Suprapubic skin (tissue), 4 donors: ENCODE results near the gene FOXRED2. TPM values are rescaled to one million over a fixed set of nuclear protein-coding genes. Genes with fewer than 3 reads are reported as not detected.

Experiments used
- DNase-seq, 2 donors: peaks; one replicate each; pipeline ENCODE4 v3.0.0-alpha.2; 2019; ENCODE audit warnings: low spot score in 2 of 2
- H3K27ac ChIP-seq: fragments of 200-600 bp; sonication (generic); one replicate; pipeline ENCODE4 v1.5.1; 2019
- H3K27me3 ChIP-seq: fragments of 200-600 bp; sonication (generic); one replicate; pipeline ENCODE4 v1.5.1; 2019
- H3K36me3 ChIP-seq: fragments of 200-600 bp; sonication (generic); one replicate; pipeline ENCODE4 v1.5.1; 2019
- H3K4me1 ChIP-seq: fragments of 200-600 bp; sonication (generic); one replicate; pipeline ENCODE4 v1.5.1; 2019
- H3K4me3 ChIP-seq: fragments of 200-600 bp; sonication (generic); one replicate; pipeline ENCODE4 v1.5.1; 2019; ENCODE audit warnings: mild to moderate bottlenecking
- H3K9me3 ChIP-seq: fragments of 200-600 bp; sonication (generic); one replicate; pipeline ENCODE4 v1.5.1; 2019
- EP300 ChIP-seq: sonication (generic); formaldehyde crosslinking; IDR thresholded peaks from one replicate; pipeline ENCODE4 v1.6.1; 2017; ENCODE audit warnings: antibody characterized with exemption
- POLR2A ChIP-seq, 2 donors: fragments of 450-650 bp; IDR thresholded peaks; one replicate each; pipeline ENCODE4 v1.6.1; 2017; ENCODE audit warnings: antibody characterized with exemption in 2 of 2, mild to moderate bottlenecking in 2 of 2, moderate library complexity in 2 of 2
- POLR2AphosphoS5 ChIP-seq, 3 donors: sonication (generic); formaldehyde crosslinking; IDR thresholded peaks; one replicate each; pipeline ENCODE4 v1.6.1; 2017; ENCODE audit warnings: antibody characterized with exemption in 3 of 3
- WGBS: methylation state at CpG from one replicate; pipeline ENCODE4 v1.1.5; 2018; 5-methylcytosine and 5-hydroxymethylcytosine counted together
- total RNA-seq, 4 donors: library from RNA; depleted of rRNA; stranded (reverse); fragments of >200 nt; gene quantifications; one replicate each; pipeline ENCODE4 v1.1.0, GENCODE V29; 2016
- TF ChIP-seq, protein P1 (sequence below), 2 donors: fragments of 200-600 bp in 1 of 2; fragments of 450-650 bp in 1 of 2; sonication (generic) in 1 of 2; IDR thresholded peaks; one replicate each; pipeline ENCODE4 v1.5.1; 2016 to 2019; ENCODE audit warnings: antibody characterized with exemption in 2 of 2, mild to moderate bottlenecking in 1 of 2, moderate library complexity in 1 of 2

The FOXRED2 gene
- total RNA-seq, 4 donors from 2014 or later, result 11.4 to 20.9 (median 14.0) TPM

DNA sequence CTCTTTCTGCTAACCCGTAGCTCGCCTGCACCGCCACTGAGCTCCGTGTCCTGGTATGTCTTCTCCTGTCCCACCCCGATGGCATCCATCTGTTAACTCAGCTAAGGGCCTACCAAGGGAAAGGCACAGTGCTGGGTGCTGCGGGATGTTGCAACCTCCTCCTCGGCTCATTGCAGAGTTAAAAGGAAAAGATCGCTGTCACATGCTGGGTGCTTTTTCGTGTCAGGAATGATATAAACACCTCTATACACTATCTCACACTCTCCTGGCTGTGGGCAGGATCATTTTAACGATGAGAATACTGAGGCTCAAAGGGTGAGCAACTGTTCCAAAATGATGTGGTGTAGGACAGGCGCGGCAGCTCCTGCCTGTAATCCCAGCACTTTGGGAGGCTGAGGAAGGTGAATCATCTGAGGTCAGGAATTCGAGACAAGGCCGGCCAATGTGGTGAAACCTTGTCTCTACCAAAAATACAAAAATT lies 35.5 kb downstream of the FOXRED2 start:
- Histone ChIP-seq H3K9me3 (no peaks in the 10 kb centered on the region), H3K4me3 (no peak overlapping the region)

GRCh38 chr22:36470994-36471331 lies 35.9 kb downstream of the FOXRED2 start:
- Histone ChIP-seq H3K27me3 (no peaks in the 10 kb centered on the region), H3K9me3 (no peaks in the 10 kb centered on the region), H3K36me3 (peaks cover 55% of the 10 kb centered on the region), H3K4me3 (no peak overlapping the region), H3K4me1 (peaks cover 39% of the 10 kb centered on the region), H3K27ac (peak overlapping the region; percentile 59)
- no peak for TF ChIP-seq POLR2AphosphoS5 (IDR thresholded peaks at IDR 0.05)
- peak; percentile 18 for TF ChIP-seq EP300
- DNase-seq, result no peak
- 57% methylated on average over 10 of the region's 10 CpGs for WGBS

More for the DNA sequence above, 35.5 kb downstream of the FOXRED2 start:
- Histone ChIP-seq H3K36me3 (peaks cover 59% of the 10 kb centered on the region), H3K4me1 (peaks cover 35% of the 10 kb centered on the region), H3K27ac (peak overlapping the region; percentile 59), H3K27me3 (no peaks in the 10 kb centered on the region)
- TF ChIP-seq POLR2A (IDR thresholded peaks at IDR 0.05), result no peak
- TF ChIP-seq, protein P1, sequence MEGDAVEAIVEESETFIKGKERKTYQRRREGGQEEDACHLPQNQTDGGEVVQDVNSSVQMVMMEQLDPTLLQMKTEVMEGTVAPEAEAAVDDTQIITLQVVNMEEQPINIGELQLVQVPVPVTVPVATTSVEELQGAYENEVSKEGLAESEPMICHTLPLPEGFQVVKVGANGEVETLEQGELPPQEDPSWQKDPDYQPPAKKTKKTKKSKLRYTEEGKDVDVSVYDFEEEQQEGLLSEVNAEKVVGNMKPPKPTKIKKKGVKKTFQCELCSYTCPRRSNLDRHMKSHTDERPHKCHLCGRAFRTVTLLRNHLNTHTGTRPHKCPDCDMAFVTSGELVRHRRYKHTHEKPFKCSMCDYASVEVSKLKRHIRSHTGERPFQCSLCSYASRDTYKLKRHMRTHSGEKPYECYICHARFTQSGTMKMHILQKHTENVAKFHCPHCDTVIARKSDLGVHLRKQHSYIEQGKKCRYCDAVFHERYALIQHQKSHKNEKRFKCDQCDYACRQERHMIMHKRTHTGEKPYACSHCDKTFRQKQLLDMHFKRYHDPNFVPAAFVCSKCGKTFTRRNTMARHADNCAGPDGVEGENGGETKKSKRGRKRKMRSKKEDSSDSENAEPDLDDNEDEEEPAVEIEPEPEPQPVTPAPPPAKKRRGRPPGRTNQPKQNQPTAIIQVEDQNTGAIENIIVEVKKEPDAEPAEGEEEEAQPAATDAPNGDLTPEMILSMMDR (IDR thresholded peaks at IDR 0.05), result no peak
- TF ChIP-seq POLR2AphosphoS5 (IDR thresholded peaks at IDR 0.05), result no peak
- no peak for TF ChIP-seq EP300
- WGBS, result 85% methylated on average over 14 of the region's 14 CpGs
- DNase-seq, result no peak

DNA sequence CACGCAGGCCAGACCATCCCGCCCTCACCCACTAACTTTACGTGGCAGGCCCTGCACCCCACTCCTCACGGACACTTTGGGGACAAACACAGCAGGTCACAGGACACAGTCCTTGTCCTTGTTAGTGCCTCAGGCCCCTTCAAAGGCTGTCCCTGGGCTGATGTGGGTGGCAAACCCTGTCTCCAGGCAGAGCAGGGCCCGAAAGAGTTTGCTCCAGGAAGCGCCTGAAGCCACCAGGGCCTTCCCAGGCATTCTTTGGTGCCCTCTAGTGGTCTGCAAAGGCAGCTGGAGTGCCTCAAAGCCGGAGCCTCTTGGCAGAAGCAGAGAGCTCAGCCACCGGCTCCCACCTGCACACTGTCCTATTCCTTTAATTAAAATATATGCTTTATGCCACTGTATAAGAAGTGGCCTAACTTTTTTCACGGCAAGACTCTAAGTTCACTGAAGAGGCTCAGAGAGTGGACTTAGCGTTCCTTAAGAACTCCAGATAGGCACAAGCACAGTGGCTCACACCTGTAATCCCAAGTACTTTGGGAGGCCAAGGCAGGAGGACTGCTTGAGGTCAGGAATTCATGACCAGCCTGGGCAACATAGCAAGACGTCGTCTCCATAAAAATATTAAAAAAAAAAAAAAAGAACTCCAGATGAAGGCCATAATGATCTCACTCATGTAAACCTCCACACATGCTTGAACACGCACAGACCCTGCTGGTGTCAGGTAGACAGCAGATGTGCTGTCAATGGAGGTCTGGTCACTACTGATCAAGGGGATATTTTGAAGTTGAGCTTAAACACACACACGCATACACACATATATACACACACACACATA lies 36.5 kb downstream of the FOXRED2 start:
- H3K27ac ChIP-seq, result peak overlapping the region; percentile 59
- H3K9me3 ChIP-seq, result no peaks in the 10 kb centered on the region
- 35% methylated on average over 13 of the region's 14 CpGs for WGBS
- H3K4me3 ChIP-seq, result no peak overlapping the region
- H3K27me3 ChIP-seq, result no peaks in the 10 kb centered on the region
- DNase-seq, result peak; percentile 83 to 88
- H3K4me1 ChIP-seq, result peaks cover 45% of the 10 kb centered on the region
- no peak for TF ChIP-seq POLR2A (IDR thresholded peaks at IDR 0.05)
- TF ChIP-seq EP300, result no peak
- no peak for TF ChIP-seq POLR2AphosphoS5 (IDR thresholded peaks at IDR 0.05)
- TF ChIP-seq, protein P1 (IDR thresholded peaks at IDR 0.05), result peak; percentile 88 to 95
- peaks cover 49% of the 10 kb centered on the region for H3K36me3 ChIP-seq

GRCh38 chr22:36469094-36469710 lies 37.6 kb downstream of the FOXRED2 start:
- TF ChIP-seq EP300 (no peak), POLR2A (IDR thresholded peaks at IDR 0.05) (no peak), POLR2AphosphoS5 (IDR thresholded peaks at IDR 0.05) (no peak)
- TF ChIP-seq, protein P1 (IDR thresholded peaks at IDR 0.05), result no peak
- 73% methylated on average over 12 of the region's 14 CpGs for WGBS
- no peaks in the 10 kb centered on the region for H3K27me3 ChIP-seq
- DNase-seq, result no peak
- peaks cover 57% of the 10 kb centered on the region for H3K4me1 ChIP-seq
- peaks cover 37% of the 10 kb centered on the region for H3K36me3 ChIP-seq
- H3K9me3 ChIP-seq, result no peaks in the 10 kb centered on the region
- H3K4me3 ChIP-seq, result no peak overlapping the region
- H3K27ac ChIP-seq, result no peak overlapping the region

DNA sequence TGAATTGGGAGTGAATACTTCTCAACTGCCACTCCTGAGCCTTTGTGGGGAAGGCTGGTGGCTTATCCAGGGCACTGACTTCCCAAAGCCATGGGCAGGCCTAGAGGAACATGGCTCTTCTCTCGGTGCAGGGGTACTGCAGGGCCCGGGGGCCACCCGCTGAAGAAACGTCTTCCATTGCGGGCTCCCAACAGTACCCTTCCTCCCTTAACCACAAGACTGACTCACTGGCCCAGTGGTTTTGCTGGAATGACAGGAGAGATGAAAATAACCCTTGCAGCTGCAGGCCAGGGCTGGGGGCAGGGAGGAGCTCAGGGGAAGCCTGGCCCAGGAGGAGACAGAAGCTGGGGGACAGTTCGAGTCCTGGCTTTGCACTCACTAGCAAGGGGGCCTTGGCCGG lies 38.9 kb downstream of the FOXRED2 start:
- Histone ChIP-seq H3K4me3 (no peak overlapping the region), H3K27ac (no peak overlapping the region), H3K4me1 (peaks cover 59% of the 10 kb centered on the region), H3K27me3 (no peaks in the 10 kb centered on the region), H3K36me3 (peaks cover 25% of the 10 kb centered on the region), H3K9me3 (no peaks in the 10 kb centered on the region)
- TF ChIP-seq EP300 (no peak), POLR2A (IDR thresholded peaks at IDR 0.05) (no peak), POLR2AphosphoS5 (IDR thresholded peaks at IDR 0.05) (no peak)
- TF ChIP-seq, protein P1 (IDR thresholded peaks at IDR 0.05), result no peak
- DNase-seq, result no peak
- WGBS, result 68% methylated on average over 7 of the region's 7 CpGs
